ENCODE results near the gene SMG1.
"Not testable (repeated sequence)": the region's sequence is repeated elsewhere in the genome, so short reads cannot be mapped to it uniquely, and the experiment has no call there.

SMG1 gene

DNA sequence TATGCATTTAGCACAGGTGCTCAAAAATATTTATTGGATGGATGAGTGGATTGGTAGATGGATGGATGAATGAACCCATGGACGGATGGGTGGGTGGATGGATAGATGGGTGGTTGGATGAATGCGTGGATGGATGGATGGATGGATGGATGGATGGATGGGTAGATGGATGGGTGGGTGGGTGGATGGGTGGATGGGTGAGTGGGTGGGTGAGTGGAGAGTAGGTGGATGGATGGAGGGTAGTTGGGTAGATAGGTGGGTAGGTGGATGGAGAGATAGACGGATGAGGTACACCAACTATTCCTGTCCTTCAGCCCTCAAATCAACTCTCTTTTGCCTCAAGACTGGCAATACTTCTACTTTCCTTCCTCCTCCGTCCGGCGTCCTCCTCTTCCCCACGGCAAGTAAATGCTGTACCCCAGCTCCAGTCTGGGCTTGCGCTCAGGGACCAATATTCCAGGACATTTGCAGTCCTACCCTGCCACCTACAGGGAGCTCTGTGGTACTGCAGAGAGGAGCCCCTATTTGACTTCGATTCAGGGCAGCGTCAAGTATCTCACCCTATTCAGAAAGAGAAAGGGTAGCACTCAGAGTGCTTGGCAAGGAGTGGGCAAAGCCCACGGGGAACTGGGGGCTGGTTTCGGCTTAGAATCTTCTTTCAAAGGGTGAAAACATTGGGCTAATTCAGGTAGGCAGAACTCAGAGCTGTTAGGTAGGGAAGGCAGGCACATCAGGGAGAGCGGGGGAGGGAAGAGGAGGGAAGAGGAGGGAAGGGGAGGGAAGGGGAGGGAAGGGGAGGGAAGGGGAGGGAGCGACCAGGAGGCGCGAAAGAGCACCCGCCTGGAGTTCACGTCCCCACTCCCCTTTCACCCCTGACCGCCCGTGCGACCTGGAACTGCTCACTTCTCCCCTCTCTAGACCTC lies 166.3 kb downstream of the SMG1 start:
- DNase-seq (ENCODE audit: low read depth) = peak; percentile 26

DNA sequence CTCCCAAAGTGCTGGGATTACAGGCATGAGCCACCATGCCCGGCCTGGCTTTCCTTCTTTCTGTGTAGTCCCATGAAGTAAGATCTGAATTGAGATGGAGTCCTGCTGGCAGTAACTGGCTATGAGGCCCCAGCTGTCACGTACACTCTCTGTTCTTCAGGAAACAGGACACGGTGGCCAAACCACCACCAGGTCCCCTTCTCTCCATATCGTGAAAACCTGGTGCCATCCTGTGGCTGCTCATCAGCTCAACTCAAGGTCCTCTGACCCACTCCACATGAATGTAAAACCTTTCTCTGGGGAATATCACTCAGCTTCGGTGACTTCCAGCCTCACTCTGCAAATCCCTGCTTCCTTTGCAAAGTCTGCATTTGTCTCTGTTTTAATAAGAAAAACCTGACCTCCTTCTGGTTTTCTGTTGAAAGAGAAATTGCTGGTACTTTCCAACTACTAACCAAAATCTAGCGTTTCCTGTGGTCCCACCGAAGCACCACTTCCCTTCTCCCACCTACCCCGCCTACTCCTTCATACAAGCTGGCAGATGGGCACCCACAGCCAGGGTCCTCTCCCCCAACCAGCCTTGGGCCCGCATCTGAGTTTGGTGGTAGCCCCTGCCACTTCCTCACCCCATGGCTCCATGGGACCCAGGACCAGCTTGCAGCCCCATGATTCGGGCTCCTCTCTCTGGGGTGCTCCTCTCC lies 168.1 kb downstream of the SMG1 start:
- not testable (repeated sequence) for DNase-seq (ENCODE audit: low read depth)

DNA sequence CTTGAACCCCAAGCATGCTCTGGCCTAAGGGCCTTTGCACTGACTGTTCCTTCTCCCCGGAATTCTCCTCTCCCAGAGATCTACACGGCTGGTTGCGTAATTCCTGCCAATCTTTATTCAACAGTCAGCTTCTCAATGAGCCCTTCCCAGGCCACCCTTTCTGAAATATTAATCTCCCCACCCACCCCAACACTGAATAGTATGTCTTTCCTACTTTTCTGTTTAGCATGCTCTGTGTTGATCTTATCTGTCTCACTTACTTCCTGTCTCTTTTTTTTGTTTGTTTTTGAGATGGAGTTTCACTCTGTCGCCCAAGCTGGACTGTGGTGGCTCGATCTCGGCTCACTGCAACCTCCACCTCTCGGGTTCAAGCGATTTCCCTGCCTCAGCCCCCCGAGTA lies 169.6 kb downstream of the SMG1 start:
- not testable (repeated sequence) for DNase-seq (ENCODE audit: low read depth)

Data from T follicular helper cell (primary cell).